ENCODE results near the gene EHBP1L1.

DNA sequence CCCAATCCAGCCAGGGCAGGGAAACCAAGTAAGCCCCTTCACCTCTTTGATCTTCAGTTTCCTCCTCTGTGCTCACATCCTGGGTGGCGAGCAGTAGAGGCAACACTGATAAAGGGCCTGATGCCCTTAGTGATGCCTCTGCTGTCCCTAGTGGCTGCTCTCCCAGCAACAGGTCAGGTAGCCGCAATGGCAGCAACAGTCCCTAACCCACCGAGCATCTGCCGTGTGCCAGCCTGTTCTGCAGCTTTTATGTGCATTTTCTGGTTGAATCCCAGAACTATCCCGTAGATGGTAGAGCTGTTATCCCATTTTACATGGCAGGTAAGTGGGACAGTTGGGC, 45.7 kb upstream of the EHBP1L1 start:
- TF ChIP-seq, protein P1, sequence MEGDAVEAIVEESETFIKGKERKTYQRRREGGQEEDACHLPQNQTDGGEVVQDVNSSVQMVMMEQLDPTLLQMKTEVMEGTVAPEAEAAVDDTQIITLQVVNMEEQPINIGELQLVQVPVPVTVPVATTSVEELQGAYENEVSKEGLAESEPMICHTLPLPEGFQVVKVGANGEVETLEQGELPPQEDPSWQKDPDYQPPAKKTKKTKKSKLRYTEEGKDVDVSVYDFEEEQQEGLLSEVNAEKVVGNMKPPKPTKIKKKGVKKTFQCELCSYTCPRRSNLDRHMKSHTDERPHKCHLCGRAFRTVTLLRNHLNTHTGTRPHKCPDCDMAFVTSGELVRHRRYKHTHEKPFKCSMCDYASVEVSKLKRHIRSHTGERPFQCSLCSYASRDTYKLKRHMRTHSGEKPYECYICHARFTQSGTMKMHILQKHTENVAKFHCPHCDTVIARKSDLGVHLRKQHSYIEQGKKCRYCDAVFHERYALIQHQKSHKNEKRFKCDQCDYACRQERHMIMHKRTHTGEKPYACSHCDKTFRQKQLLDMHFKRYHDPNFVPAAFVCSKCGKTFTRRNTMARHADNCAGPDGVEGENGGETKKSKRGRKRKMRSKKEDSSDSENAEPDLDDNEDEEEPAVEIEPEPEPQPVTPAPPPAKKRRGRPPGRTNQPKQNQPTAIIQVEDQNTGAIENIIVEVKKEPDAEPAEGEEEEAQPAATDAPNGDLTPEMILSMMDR (IDR thresholded peaks at IDR 0.05), result no peak
- no peak for TF ChIP-seq POLR2AphosphoS5 (IDR thresholded peaks at IDR 0.05)
- TF ChIP-seq POLR2A (IDR thresholded peaks at IDR 0.05), result no peak
